Aorta (tissue), 5 donors: ENCODE measurements around the gene NTF4. TPM values are rescaled to one million over a fixed set of nuclear protein-coding genes. Genes with fewer than 3 reads are reported as not detected.
"Not testable (repeated sequence)": the region's sequence is repeated elsewhere in the genome, so short reads cannot be mapped to it uniquely, and the experiment has no call there.

ENCODE experiments used
- ATAC-seq: fragments of 200-7000 bp; cut with Tn5 transposase; one replicate; pipeline ENCODE4 v1.9.1; 2022; ENCODE audit warnings: moderate library complexity; ENCODE audit not compliant: low FRiP score
- DNase-seq, 2 donors: peaks; one replicate each; pipeline ENCODE4 v3.0.0-alpha.2; 2020
- H3K27ac ChIP-seq, 2 donors: one replicate each; pipeline ENCODE4 v1.5.1; 2013; ENCODE audit warnings: low read length in 2 of 2, mild to moderate bottlenecking in 2 of 2, moderate library complexity in 2 of 2, control low read depth in 1 of 2, inconsistent platforms in 1 of 2, low read depth in 1 of 2
- H3K27me3 ChIP-seq, 2 donors: one replicate each; pipeline ENCODE4 v1.6.1; 2013; ENCODE audit warnings: control low read depth in 1 of 2, low read length in 1 of 2, mild to moderate bottlenecking in 1 of 2, moderate library complexity in 1 of 2; ENCODE audit not compliant: insufficient read depth in 2 of 2, control insufficient read depth in 1 of 2
- H3K36me3 ChIP-seq, 2 donors: one replicate each; pipeline ENCODE4 v1.6.1; 2013; ENCODE audit warnings: control low read depth in 1 of 2, low read length in 1 of 2, mild to moderate bottlenecking in 1 of 2; ENCODE audit not compliant: insufficient read depth in 2 of 2, control insufficient read depth in 1 of 2
- H3K4me1 ChIP-seq, 2 donors: one replicate each; pipeline ENCODE4 v1.6.1; 2013; ENCODE audit warnings: low read length in 2 of 2, control low read depth in 1 of 2, mild to moderate bottlenecking in 1 of 2, moderate library complexity in 1 of 2; ENCODE audit not compliant: insufficient read depth in 2 of 2, control insufficient read depth in 1 of 2
- H3K4me3 ChIP-seq, 2 donors: one replicate each; pipeline ENCODE4 v1.5.1; 2013; ENCODE audit warnings: low read length in 2 of 2, control low read depth in 1 of 2, mild to moderate bottlenecking in 1 of 2
- H3K9me3 ChIP-seq: one replicate; pipeline ENCODE4 v1.6.1; 2013; ENCODE audit warnings: mild to moderate bottlenecking, low read length; ENCODE audit not compliant: control insufficient read depth
- WGBS, 2 donors: extraction: QIAGEN DNeasy Blood & Tissue Kit; methylation state at CpG; one replicate each; pipeline ENCODE4 v1.1.7; 2013; 5-methylcytosine and 5-hydroxymethylcytosine counted together
- intact Hi-C, 2 donors: fragments of 100-400 bp; cut with DNase I; formaldehyde crosslinking; loops; one replicate each; pipeline versions ENCODE4 v1.14.2 to v1.15.0; 2022
- polyA plus RNA-seq, 2 donors: library from polyadenylated mRNA; stranded (reverse); fragments of 200-250 nt; gene quantifications; one replicate each; pipeline ENCODE4 v1.2.3, GENCODE V29; 2013
- total RNA-seq, 2 donors: library from RNA; stranded (reverse); fragmentation: NEBNext Ultra II Directional; extraction: Animal tissue kit (Norgen Biotek cat#: 25700); gene quantifications; one replicate each; pipeline ENCODE4 v1.2.1, GENCODE V29; 2021
- donor health status: healthy with polysubstance abuse.
- donor health status: Bipolar disorder and iron deficiency.
- donor health status: DM: no; HTN: no; CAD: no.
- donor health status: DM: no; HTN: no; CAD: no.
- donor health status: DM: yes; HTN: yes; CAD: no.

NTF4 gene
- total and polyA plus RNA-seq, 4 donors = not detected

- H3K4me3 ChIP-seq, H3K4me1 ChIP-seq, H3K27me3 ChIP-seq, H3K27ac ChIP-seq, H3K9me3 ChIP-seq, H3K36me3 ChIP-seq, DNase-seq, intact Hi-C loops, ATAC-seq: not testable (repeated sequence)
- 82 to 88% methylated on average over 25 to 26 of the region's 26 CpGs for WGBS, 2 donors
These were observed 25.9 kb downstream of the NTF4 start for GRCh38 chr19:49038557-49039276.

GRCh38 chr19:49038111-49038510 is 26.5 kb downstream of the NTF4 start:
- H3K4me3 ChIP-seq, H3K27me3 ChIP-seq, ATAC-seq, H3K9me3 ChIP-seq, H3K27ac ChIP-seq, intact Hi-C loops, DNase-seq, H3K36me3 ChIP-seq, H3K4me1 ChIP-seq: not testable (repeated sequence)
- 90% methylated on average over 5 to 7 of the region's 8 CpGs for WGBS, 2 donors

DNA sequence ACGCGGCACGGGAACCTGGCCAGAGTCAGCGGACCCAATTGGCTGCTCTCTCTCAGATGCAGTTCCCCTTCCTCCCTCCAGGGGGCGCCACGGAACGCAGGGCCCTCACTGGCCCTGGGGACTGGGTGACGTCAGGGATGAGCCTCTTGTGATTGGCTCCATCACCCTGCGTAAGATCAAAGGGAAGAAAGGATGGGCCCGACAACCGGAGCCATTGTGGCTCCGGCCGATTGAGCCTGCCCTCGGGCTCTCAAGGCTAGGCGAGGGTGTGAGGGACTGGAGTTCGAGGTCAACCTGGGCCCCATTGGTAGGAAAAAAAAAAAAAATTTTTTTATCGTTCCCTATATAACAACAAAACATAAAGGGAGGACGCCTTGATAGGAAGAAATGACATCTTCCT is 27.8 kb downstream of the NTF4 start, which contains the start of gene CGB1:
Gene CGB1 (minus strand): TSS at position 81 of the 400 bp plus-strand sequence. CDS start 184 bp downstream, outside the sequence.
- H3K4me1 ChIP-seq, H3K9me3 ChIP-seq, H3K27me3 ChIP-seq, H3K36me3 ChIP-seq, intact Hi-C loops, H3K4me3 ChIP-seq, H3K27ac ChIP-seq, ATAC-seq, DNase-seq: not testable (repeated sequence)
- WGBS, 2 donors = 53 to 55% methylated on average over 14 to 18 of the region's 18 CpGs

DNA sequence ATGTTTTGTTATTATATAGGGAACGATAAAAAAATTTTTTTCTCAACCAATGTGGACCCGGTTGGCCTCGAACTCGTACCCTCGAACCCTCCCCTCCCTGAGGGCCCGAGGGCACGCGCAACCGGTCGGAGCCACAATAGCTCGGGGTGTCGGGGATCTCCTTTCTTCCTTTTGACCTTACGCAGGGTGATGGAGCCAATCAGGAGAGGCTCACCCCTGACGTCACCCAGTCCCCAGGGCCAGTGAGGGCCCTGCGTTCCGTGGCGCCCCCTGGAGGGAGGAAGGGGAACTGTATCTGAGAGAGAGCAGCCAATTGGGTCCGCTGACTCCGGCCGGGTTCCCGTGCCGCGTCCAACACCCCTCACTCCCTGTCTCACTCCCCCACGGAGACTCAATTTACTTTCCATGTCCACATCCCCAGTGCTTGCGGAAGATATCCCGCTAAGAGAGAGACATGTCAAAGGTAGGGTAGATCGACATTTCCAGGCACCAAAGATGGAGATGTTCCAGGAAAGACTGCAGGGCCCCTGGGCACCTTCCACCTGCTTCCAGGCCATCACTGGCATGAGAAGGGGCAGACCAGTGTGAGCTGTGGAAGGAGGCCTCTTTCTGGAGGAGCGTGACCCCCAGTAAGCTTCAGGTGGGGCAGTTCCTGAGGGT is 32.8 kb downstream of the NTF4 start, which contains the start of gene CGB2:
Gene CGB2 (plus strand): TSS at position 249 of the 660 bp plus-strand sequence. CDS start 206 bp downstream, at position 455.
- H3K4me1 ChIP-seq, ATAC-seq, intact Hi-C loops, H3K27me3 ChIP-seq, H3K27ac ChIP-seq, H3K9me3 ChIP-seq, H3K36me3 ChIP-seq, DNase-seq, H3K4me3 ChIP-seq: not testable (repeated sequence)
- WGBS, 2 donors = 17 to 25% methylated on average over 25 to 28 of the region's 28 CpGs

GRCh38 chr19:49030323-49030722 is 34.3 kb downstream of the NTF4 start:
- intact Hi-C loops, H3K4me3 ChIP-seq: not testable (repeated sequence)

GRCh38 chr19:49029749-49030148 is 34.9 kb downstream of the NTF4 start:
- ATAC-seq, H3K9me3 ChIP-seq, DNase-seq, H3K27ac ChIP-seq, intact Hi-C loops, H3K27me3 ChIP-seq, H3K4me3 ChIP-seq, H3K4me1 ChIP-seq, H3K36me3 ChIP-seq: not testable (repeated sequence)
- 85 to 90% methylated on average over 12 to 14 of the region's 14 CpGs for WGBS, 2 donors

More at GRCh38 chr19:49030323-49030722, 34.3 kb downstream of the NTF4 start:
- not testable (repeated sequence) for H3K4me1 ChIP-seq, H3K9me3 ChIP-seq, ATAC-seq, H3K27ac ChIP-seq, H3K27me3 ChIP-seq, H3K36me3 ChIP-seq, DNase-seq
- WGBS, 2 donors = 91 to 96% methylated on average over 2 to 6 of the region's 8 CpGs

DNA sequence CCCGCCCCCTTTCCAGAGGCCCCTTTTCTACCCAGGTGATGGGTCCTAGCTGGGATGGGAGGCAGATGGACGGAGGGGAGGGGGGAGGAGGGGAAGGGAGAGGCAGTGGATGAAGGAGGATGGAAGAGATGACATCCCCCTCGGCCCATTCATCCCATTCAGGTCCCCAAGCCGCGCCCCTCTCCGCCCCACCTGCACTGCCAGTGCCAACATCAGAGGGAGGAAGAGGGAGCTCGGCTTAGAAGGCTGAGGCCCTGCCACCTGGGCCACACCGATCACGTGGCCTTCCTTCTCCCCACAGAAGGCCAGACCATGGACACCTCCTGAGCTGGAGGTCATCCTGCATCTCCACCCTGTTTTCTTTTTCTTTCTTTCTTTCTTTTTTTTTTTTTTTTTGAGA is 35.9 kb downstream of the NTF4 start:
- H3K4me1 ChIP-seq, ATAC-seq, H3K27me3 ChIP-seq, H3K4me3 ChIP-seq, H3K27ac ChIP-seq, intact Hi-C loops, DNase-seq, H3K9me3 ChIP-seq, H3K36me3 ChIP-seq: not testable (repeated sequence)
- 84 to 87% methylated on average over 4 to 9 of the region's 9 CpGs for WGBS, 2 donors

- H3K9me3 ChIP-seq, H3K4me1 ChIP-seq, intact Hi-C loops, DNase-seq, H3K4me3 ChIP-seq, H3K36me3 ChIP-seq, H3K27ac ChIP-seq, ATAC-seq, H3K27me3 ChIP-seq: not testable (repeated sequence)
- 80 to 89% methylated on average over 23 of the region's 23 CpGs for WGBS, 2 donors
These were observed 39.0 kb downstream of the NTF4 start for GRCh38 chr19:49025599-49025998.

GRCh38 chr19:49025088-49025487 is 39.5 kb downstream of the NTF4 start:
- intact Hi-C loops, DNase-seq: not testable (repeated sequence)
- WGBS, 2 donors = 91 to 94% methylated on average over 3 to 4 of the region's 6 CpGs

More at GRCh38 chr19:49025088-49025487, 39.5 kb downstream of the NTF4 start:
- H3K4me1 ChIP-seq, H3K36me3 ChIP-seq, H3K9me3 ChIP-seq, H3K27ac ChIP-seq, ATAC-seq, H3K4me3 ChIP-seq, H3K27me3 ChIP-seq: not testable (repeated sequence)
